C4-2B (cell line): Measurements from ENCODE around the gene ZBTB24.

Experiments
- ZFX ChIP-seq: fragments of 450-650 bp; IDR thresholded peaks from 2 replicates; pipeline ENCODE4 v1.6.1; 2017
- TF ChIP-seq, protein P1 (sequence below): fragments of 450-650 bp; conservative IDR thresholded peaks from 2 replicates; pipeline ENCODE4 v1.5.1; 2017; ENCODE audit warnings: mild to moderate bottlenecking

GRCh38 chr6:109521080-109521479 lies 38.1 kb upstream of the ZBTB24 start:
- TF ChIP-seq, protein P1, sequence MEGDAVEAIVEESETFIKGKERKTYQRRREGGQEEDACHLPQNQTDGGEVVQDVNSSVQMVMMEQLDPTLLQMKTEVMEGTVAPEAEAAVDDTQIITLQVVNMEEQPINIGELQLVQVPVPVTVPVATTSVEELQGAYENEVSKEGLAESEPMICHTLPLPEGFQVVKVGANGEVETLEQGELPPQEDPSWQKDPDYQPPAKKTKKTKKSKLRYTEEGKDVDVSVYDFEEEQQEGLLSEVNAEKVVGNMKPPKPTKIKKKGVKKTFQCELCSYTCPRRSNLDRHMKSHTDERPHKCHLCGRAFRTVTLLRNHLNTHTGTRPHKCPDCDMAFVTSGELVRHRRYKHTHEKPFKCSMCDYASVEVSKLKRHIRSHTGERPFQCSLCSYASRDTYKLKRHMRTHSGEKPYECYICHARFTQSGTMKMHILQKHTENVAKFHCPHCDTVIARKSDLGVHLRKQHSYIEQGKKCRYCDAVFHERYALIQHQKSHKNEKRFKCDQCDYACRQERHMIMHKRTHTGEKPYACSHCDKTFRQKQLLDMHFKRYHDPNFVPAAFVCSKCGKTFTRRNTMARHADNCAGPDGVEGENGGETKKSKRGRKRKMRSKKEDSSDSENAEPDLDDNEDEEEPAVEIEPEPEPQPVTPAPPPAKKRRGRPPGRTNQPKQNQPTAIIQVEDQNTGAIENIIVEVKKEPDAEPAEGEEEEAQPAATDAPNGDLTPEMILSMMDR = no peak
- no peak for TF ChIP-seq ZFX
